ENCODE data around the gene CDK1.
"Not testable (repeated sequence)": the region's sequence is repeated elsewhere in the genome, so short reads cannot be mapped to it uniquely, and the experiment has no call there.

The CDK1 gene

GRCh38 chr10:60823324-60823723 is 45.0 kb downstream of the CDK1 start:
- peaks cover 47% of the 10 kb centered on the region for H3K4me1 Mint-ChIP-seq
- no peak for TF ChIP-seq CTCF (IDR thresholded peaks at IDR 0.05)
- H3K27me3 Mint-ChIP-seq (ENCODE audit: low read depth, poor library complexity), result peaks cover 8% of the 10 kb centered on the region
- no peaks in the 10 kb centered on the region for H3K9me3 Mint-ChIP-seq
- no peak for DNase-seq
- H3K27ac Mint-ChIP-seq, result no peak overlapping the region
- H3K4me3 Mint-ChIP-seq, result no peak overlapping the region
- H3K36me3 Mint-ChIP-seq (ENCODE audit: low read depth), result no peaks in the 10 kb centered on the region

GRCh38 chr10:60825520-60825919 is 47.2 kb downstream of the CDK1 start:
- H3K36me3 Mint-ChIP-seq (ENCODE audit: low read depth), result no peaks in the 10 kb centered on the region
- H3K4me1 Mint-ChIP-seq, result peaks cover 26% of the 10 kb centered on the region
- H3K27me3 Mint-ChIP-seq (ENCODE audit: low read depth, poor library complexity), result peaks cover 8% of the 10 kb centered on the region
- TF ChIP-seq CTCF (IDR thresholded peaks at IDR 0.05), result no peak
- H3K4me3 Mint-ChIP-seq, result no peak overlapping the region
- no peak overlapping the region for H3K27ac Mint-ChIP-seq
- no peak for DNase-seq
- no peaks in the 10 kb centered on the region for H3K9me3 Mint-ChIP-seq

- Mint-ChIP-seq H3K4me1 (peaks cover 12% of the 10 kb centered on the region), H3K27ac (peak overlapping the region; percentile 33), H3K9me3 (no peaks in the 10 kb centered on the region), H3K27me3 (ENCODE audit: low read depth, poor library complexity) (peaks cover 8% of the 10 kb centered on the region), H3K36me3 (ENCODE audit: low read depth) (no peaks in the 10 kb centered on the region), H3K4me3 (no peak overlapping the region)
- no peak for TF ChIP-seq CTCF (IDR thresholded peaks at IDR 0.05)
- no peak for DNase-seq
Measured at GRCh38 chr10:60827791-60828488, 49.7 kb downstream of the CDK1 start.

GRCh38 chr10:60828489-60828852 is 50.2 kb downstream of the CDK1 start:
- Mint-ChIP-seq H3K9me3 (no peaks in the 10 kb centered on the region), H3K36me3 (ENCODE audit: low read depth) (no peaks in the 10 kb centered on the region), H3K4me1 (peaks cover 12% of the 10 kb centered on the region), H3K27me3 (ENCODE audit: low read depth, poor library complexity) (peaks cover 8% of the 10 kb centered on the region), H3K27ac (no peak overlapping the region), H3K4me3 (no peak overlapping the region)
- DNase-seq, result no peak
- TF ChIP-seq CTCF (IDR thresholded peaks at IDR 0.05), result no peak

GRCh38 chr10:60832136-60832535 is 53.9 kb downstream of the CDK1 start:
- H3K4me3 Mint-ChIP-seq; H3K27ac Mint-ChIP-seq; DNase-seq; H3K9me3 Mint-ChIP-seq; H3K27me3 Mint-ChIP-seq (ENCODE audit: low read depth, poor library complexity); H3K4me1 Mint-ChIP-seq; H3K36me3 Mint-ChIP-seq (ENCODE audit: low read depth): not testable (repeated sequence)

- H3K36me3 Mint-ChIP-seq (ENCODE audit: low read depth), result no peaks in the 10 kb centered on the region
- no peak for TF ChIP-seq CTCF (IDR thresholded peaks at IDR 0.05)
- no peak overlapping the region for H3K27ac Mint-ChIP-seq
- H3K4me3 Mint-ChIP-seq, result no peak overlapping the region
- no peaks in the 10 kb centered on the region for H3K4me1 Mint-ChIP-seq
- DNase-seq, result no peak
- H3K9me3 Mint-ChIP-seq, result no peaks in the 10 kb centered on the region
- no peaks in the 10 kb centered on the region for H3K27me3 Mint-ChIP-seq (ENCODE audit: low read depth, poor library complexity)
Measured at GRCh38 chr10:60834401-60834800, 56.1 kb downstream of the CDK1 start.

Measured in nephron progenitor cell (in vitro differentiated cells).